GM23338 (cell line): ENCODE measurements around the gene MARCHF3. TPM values are rescaled to one million over a fixed set of nuclear protein-coding genes. Genes with fewer than 3 reads are reported as not detected.
A peak's percentile ranks its signal among the peaks of the same experiment; 100 is the strongest.

Experiments used
- ATAC-seq: fragments of 200-7000 bp; cut with Tn5 transposase; 3 replicates; pipeline ENCODE4 v1.9.1; 2020
- DNase-seq: peaks from one replicate; pipeline ENCODE4 v3.0.0-alpha.2; 2015; ENCODE audit warnings: low spot score
- H2AFZ ChIP-seq: fragments of 200-600 bp; sonication (generic); 2 replicates; pipeline ENCODE4 v1.8.0; 2016; ENCODE audit warnings: antibody characterized with exemption, mild to moderate bottlenecking, moderate library complexity
- H3F3A ChIP-seq: fragments of 200-600 bp; sonication (generic); replicated peaks from 2 replicates; pipeline ENCODE4 v1.8.0; 2017; ENCODE audit warnings: antibody characterized with exemption, mixed run types, low read depth
- H3K27ac ChIP-seq: fragments of 200-600 bp; sonication (generic); 2 replicates; pipeline ENCODE4 v1.6.1; 2016; ENCODE audit warnings: low read depth
- H3K27me3 ChIP-seq: fragments of 200-600 bp; sonication (generic); 2 replicates; pipeline ENCODE4 v1.8.0; 2016; ENCODE audit warnings: mild to moderate bottlenecking, mixed run types, moderate library complexity; ENCODE audit not compliant: insufficient read depth
- H3K36me3 ChIP-seq: fragments of 200-600 bp; sonication (generic); 2 replicates; pipeline ENCODE4 v1.8.0; 2016; ENCODE audit warnings: mild to moderate bottlenecking; ENCODE audit not compliant: insufficient read depth
- H3K4me1 ChIP-seq: fragments of 200-600 bp; sonication (generic); 2 replicates; pipeline ENCODE4 v1.8.0; 2016; ENCODE audit warnings: mild to moderate bottlenecking, moderate library complexity; ENCODE audit not compliant: insufficient read depth
- H3K4me2 ChIP-seq: fragments of 200-600 bp; sonication (generic); 2 replicates; pipeline ENCODE4 v1.7.1; 2017; ENCODE audit warnings: mixed run types
- H3K4me3 ChIP-seq: fragments of 200-600 bp; sonication (generic); 2 replicates; pipeline ENCODE4 v1.6.1; 2016; ENCODE audit warnings: mixed run types
- H3K79me2 ChIP-seq: fragments of 200-600 bp; sonication (generic); replicated peaks from 2 replicates; pipeline ENCODE4 v1.8.0; 2017; ENCODE audit warnings: mild to moderate bottlenecking; ENCODE audit not compliant: insufficient read depth
- H3K9me2 ChIP-seq: fragments of 200-600 bp; sonication (generic); 2 replicates; pipeline ENCODE4 v1.8.0; 2017; ENCODE audit not compliant: insufficient read depth
- H4K20me1 ChIP-seq: fragments of 200-600 bp; sonication (generic); replicated peaks from 2 replicates; pipeline ENCODE4 v1.8.0; 2017; ENCODE audit warnings: mild to moderate bottlenecking; ENCODE audit not compliant: insufficient read depth
- H3K27ac Mint-ChIP-seq: 2 replicates; pipeline ENCODE4 v1.8.0; 2020; ENCODE audit warnings: inconsistent platforms, mild to moderate bottlenecking, moderate library complexity, mixed read lengths
- H3K27me3 Mint-ChIP-seq: 3 replicates; pipeline ENCODE4 v1.8.0; 2022; ENCODE audit warnings: low read depth, mild to moderate bottlenecking, moderate library complexity, mixed read lengths, inconsistent platforms; ENCODE audit not compliant: insufficient read depth, poor library complexity
- H3K36me3 Mint-ChIP-seq: 3 replicates; pipeline ENCODE4 v1.8.0; 2021; ENCODE audit warnings: low read depth, mild to moderate bottlenecking, inconsistent platforms, moderate library complexity, mixed read lengths
- H3K4me1 Mint-ChIP-seq: 3 replicates; pipeline ENCODE4 v1.8.0; 2020; ENCODE audit warnings: mild to moderate bottlenecking, inconsistent platforms, mixed read lengths
- H3K4me3 Mint-ChIP-seq: 3 replicates; pipeline ENCODE4 v1.8.0; 2021; ENCODE audit warnings: moderate library complexity, mild to moderate bottlenecking, inconsistent platforms, mixed read lengths
- H3K9me3 Mint-ChIP-seq: 3 replicates; pipeline ENCODE4 v1.8.0; 2020; ENCODE audit warnings: moderate library complexity, mild to moderate bottlenecking, inconsistent platforms, mixed read lengths
- ETS1 ChIP-seq: IDR thresholded peaks from 2 replicates; pipeline ENCODE4 v1.6.1; 2016; ENCODE audit warnings: antibody characterized with exemption
- EZH2phosphoT487 ChIP-seq: fragments of 200-600 bp; sonication (generic); IDR thresholded peaks from one replicate; pipeline ENCODE4 v1.8.1; 2018; ENCODE audit warnings: antibody characterized with exemption; ENCODE audit not compliant: unreplicated experiment
- NANOG ChIP-seq: IDR thresholded peaks from 2 replicates; pipeline ENCODE4 v1.6.1; 2016; ENCODE audit warnings: antibody characterized with exemption, borderline replicate concordance
- POLR2AphosphoS5 ChIP-seq: IDR thresholded peaks from 2 replicates; pipeline ENCODE4 v1.6.1; 2016; ENCODE audit warnings: antibody characterized with exemption, low read depth
- ZNF462 ChIP-seq: fragments of 250-450 bp; sonication (Bioruptor Pico); IDR thresholded peaks from 2 replicates; pipeline ENCODE4 v1.5.0; 2020; ENCODE audit warnings: mild to moderate bottlenecking, moderate library complexity
- polyA plus RNA-seq: library from polyadenylated mRNA; unstranded; fragments of >200 nt; fragmentation: Nextera tagmentation; extraction: Ambion mirVana; gene quantifications from 2 replicates; pipeline ENCODE4 v1.2.1, GENCODE V29; 2016
- total RNA-seq: library from RNA; depleted of rRNA; stranded (reverse); fragments of >200 nt; shearing (Covaris generic); gene quantifications from 2 replicates; pipeline ENCODE4 v1.2.3, GENCODE V29; 2014

The MARCHF3 gene
- total and polyA plus RNA-seq, 2 experiments from 2014 or later, result 7.0 to 12.7 TPM

- TF ChIP-seq ZNF462 (CRISPR knock-in tag), result no peak
- no peak; the same call in 1 of the 2 replicates for TF ChIP-seq POLR2AphosphoS5
- TF ChIP-seq NANOG, result no peak
- no peak for TF ChIP-seq ETS1
These were observed 192.3 kb downstream of the MARCHF3 start (continued) for GRCh38 chr5:126837906-126838539.

GRCh38 chr5:126837242-126837641 is 193.1 kb downstream of the MARCHF3 start:
- peak overlapping the region; percentile 88 for H3K27ac Mint-ChIP-seq

More at GRCh38 chr5:126837242-126837641, 193.1 kb downstream of the MARCHF3 start:
- Histone ChIP-seq H3K4me1 (peaks cover 51% of the 10 kb centered on the region), H3K79me2 (peaks cover 16% of the 10 kb centered on the region), H3K9me2 (no peaks in the 10 kb centered on the region), H3K4me2 (no peak overlapping the region), H3K27me3 (no peaks in the 10 kb centered on the region), H2AFZ (no peak overlapping the region), H3K27ac (peak overlapping the region; percentile 100; the same call in 1 of the 2 replicates), H4K20me1 (no peaks in the 10 kb centered on the region; the same call in 1 of the 2 replicates), H3K4me3 (no peak overlapping the region), H3K36me3 (peaks cover 12% of the 10 kb centered on the region), H3F3A (peaks cover 11% of the 10 kb centered on the region; the same call in 1 of the 2 replicates)
- H3K36me3 Mint-ChIP-seq, result peaks cover 82% of the 10 kb centered on the region
- H3K4me1 Mint-ChIP-seq, result peaks cover 53% of the 10 kb centered on the region
- no peaks in the 10 kb centered on the region for H3K9me3 Mint-ChIP-seq
- TF ChIP-seq EZH2phosphoT487, result no peak
- no peak overlapping the region for H3K4me3 Mint-ChIP-seq
- peaks cover 25% of the 10 kb centered on the region for H3K27me3 Mint-ChIP-seq
- DNase-seq (no peak), ATAC-seq (peak; percentile 34)
